Measurements from ENCODE around the gene SGCD.

The SGCD gene

DNA sequence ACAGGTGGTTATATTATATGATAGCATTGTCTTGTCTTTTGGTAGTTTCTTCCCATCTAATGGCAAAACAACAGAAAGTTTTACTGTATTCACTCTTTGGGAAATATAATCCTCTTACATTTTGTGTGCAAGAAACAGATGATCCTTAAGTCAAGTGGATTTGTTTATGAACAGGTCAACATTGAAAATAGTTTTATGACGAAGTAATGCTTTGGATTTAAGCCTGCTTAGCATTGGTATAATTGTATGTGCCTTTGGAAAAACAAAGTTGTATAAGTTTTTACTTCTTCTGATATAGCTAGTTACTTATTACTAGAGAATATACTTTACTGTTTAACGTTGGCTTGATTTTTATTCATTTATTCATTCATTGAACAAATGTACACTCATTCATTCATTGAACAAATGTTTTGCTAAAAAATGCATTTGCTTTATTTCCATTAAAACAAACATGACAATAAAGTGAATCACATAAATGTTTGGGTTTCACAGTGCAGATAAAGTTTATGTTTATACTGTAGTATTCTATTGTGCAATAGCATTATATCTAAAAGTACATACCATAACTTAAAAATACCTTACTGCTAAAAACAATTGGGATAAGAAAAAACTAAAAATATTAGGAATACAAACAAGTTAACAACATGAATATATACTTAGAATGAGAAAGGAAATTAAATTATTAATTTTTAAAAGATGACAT, 12.3 kb downstream of the SGCD start:
- H3K36me3 ChIP-seq (ENCODE audit: control insufficient read depth in 2 of 2, insufficient read depth in 1 of 2, low read length in 2 of 2) = no peaks in the 10 kb centered on the region
- POLR2A ChIA-PET = no interaction called here
- no peak overlapping the region for H3K4me3 ChIP-seq (ENCODE audit: low read depth, low read length)
- no peaks in the 10 kb centered on the region for H3K4me1 ChIP-seq (ENCODE audit: control insufficient read depth, insufficient read depth, low read length)
- CTCF ChIA-PET = no interaction called here
- no peak for TF ChIP-seq ZNF510 (tag by site-specific recombination; IDR thresholded peaks at IDR 0.05; ENCODE audit: insufficient replicate concordance)
- no peak for TF ChIP-seq ZNF248 (tag by site-specific recombination; IDR thresholded peaks at IDR 0.05)
- no peak for TF ChIP-seq ZNF747 (tag by site-specific recombination; IDR thresholded peaks at IDR 0.05)
- TF ChIP-seq ZNF707 (tag by site-specific recombination; IDR thresholded peaks at IDR 0.05) = no peak
- TF ChIP-seq, protein P1, sequence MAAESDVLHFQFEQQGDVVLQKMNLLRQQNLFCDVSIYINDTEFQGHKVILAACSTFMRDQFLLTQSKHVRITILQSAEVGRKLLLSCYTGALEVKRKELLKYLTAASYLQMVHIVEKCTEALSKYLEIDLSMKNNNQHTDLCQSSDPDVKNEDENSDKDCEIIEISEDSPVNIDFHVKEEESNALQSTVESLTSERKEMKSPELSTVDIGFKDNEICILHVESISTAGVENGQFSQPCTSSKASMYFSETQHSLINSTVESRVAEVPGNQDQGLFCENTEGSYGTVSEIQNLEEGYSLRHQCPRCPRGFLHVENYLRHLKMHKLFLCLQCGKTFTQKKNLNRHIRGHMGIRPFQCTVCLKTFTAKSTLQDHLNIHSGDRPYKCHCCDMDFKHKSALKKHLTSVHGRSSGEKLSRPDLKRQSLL (tag by site-specific recombination; IDR thresholded peaks at IDR 0.05) = no peak
- TF ChIP-seq ZNF677 (tag by site-specific recombination; IDR thresholded peaks at IDR 0.05) = no peak
- no peak for TF ChIP-seq ZNF302 (tag by site-specific recombination; IDR thresholded peaks at IDR 0.05; ENCODE audit: low read depth)
- TF ChIP-seq ZSCAN30 (tag by site-specific recombination; IDR thresholded peaks at IDR 0.05) = no peak
- no peak for TF ChIP-seq ZNF548 (tag by site-specific recombination; IDR thresholded peaks at IDR 0.05)
- TF ChIP-seq ZNF121 (tag by site-specific recombination; IDR thresholded peaks at IDR 0.05) = no peak
- no peak for TF ChIP-seq ZNF169 (tag by site-specific recombination; IDR thresholded peaks at IDR 0.05)
- no peak for TF ChIP-seq ZNF19 (tag by site-specific recombination; IDR thresholded peaks at IDR 0.05; ENCODE audit: low read depth)
- TF ChIP-seq ZNF223 (tag by site-specific recombination; IDR thresholded peaks at IDR 0.05) = no peak
- no peak for TF ChIP-seq REPIN1 (tag by site-specific recombination; IDR thresholded peaks at IDR 0.05; ENCODE audit: low read depth)
- TF ChIP-seq, protein P2, sequence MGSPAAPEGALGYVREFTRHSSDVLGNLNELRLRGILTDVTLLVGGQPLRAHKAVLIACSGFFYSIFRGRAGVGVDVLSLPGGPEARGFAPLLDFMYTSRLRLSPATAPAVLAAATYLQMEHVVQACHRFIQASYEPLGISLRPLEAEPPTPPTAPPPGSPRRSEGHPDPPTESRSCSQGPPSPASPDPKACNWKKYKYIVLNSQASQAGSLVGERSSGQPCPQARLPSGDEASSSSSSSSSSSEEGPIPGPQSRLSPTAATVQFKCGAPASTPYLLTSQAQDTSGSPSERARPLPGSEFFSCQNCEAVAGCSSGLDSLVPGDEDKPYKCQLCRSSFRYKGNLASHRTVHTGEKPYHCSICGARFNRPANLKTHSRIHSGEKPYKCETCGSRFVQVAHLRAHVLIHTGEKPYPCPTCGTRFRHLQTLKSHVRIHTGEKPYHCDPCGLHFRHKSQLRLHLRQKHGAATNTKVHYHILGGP (tag by site-specific recombination; IDR thresholded peaks at IDR 0.05) = no peak
- TF ChIP-seq HOXD13 (CRISPR knock-in tag; IDR thresholded peaks at IDR 0.05; ENCODE audit: borderline replicate concordance) = no peak
- no peak overlapping the region for H3K27ac ChIP-seq (ENCODE audit: extremely low read depth, low read depth, low read length)
- no peaks in the 10 kb centered on the region for H3K9me3 ChIP-seq (ENCODE audit: control insufficient read depth, insufficient read depth, low read depth, low read length)

DNA sequence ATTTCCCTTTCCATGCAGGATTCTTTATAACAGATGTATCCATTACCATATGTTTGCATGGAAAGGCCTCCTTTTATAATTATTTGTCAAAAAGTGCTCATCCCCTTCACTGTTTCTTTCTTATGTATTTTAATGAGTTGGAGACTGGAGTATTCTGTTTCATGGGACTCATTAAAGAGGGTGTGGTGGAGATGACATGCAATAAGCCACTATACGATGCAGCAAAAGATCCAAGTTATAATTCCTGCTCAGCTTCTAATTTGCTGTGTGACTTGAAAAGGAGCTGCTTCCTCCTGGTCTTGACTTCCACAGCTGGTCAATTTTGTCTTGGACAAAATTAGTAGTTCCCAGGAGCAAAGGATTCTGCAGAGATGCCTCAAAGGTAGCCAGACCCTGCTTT, 13.9 kb downstream of the SGCD start:
- CTCF ChIA-PET = no interaction called here
- Histone ChIP-seq H3K9me3 (ENCODE audit: control insufficient read depth, insufficient read depth, low read depth, low read length) (no peaks in the 10 kb centered on the region), H3K27ac (ENCODE audit: extremely low read depth, low read depth, low read length) (no peak overlapping the region), H3K4me3 (ENCODE audit: low read depth, low read length) (no peak overlapping the region), H3K4me1 (ENCODE audit: control insufficient read depth, insufficient read depth, low read length) (no peaks in the 10 kb centered on the region), H3K36me3 (ENCODE audit: control insufficient read depth in 2 of 2, insufficient read depth in 1 of 2, low read length in 2 of 2) (no peaks in the 10 kb centered on the region)
- POLR2A ChIA-PET = no interaction called here
- TF ChIP-seq ZNF670 (tag by site-specific recombination; IDR thresholded peaks at IDR 0.05; ENCODE audit: low read depth) = no peak

DNA sequence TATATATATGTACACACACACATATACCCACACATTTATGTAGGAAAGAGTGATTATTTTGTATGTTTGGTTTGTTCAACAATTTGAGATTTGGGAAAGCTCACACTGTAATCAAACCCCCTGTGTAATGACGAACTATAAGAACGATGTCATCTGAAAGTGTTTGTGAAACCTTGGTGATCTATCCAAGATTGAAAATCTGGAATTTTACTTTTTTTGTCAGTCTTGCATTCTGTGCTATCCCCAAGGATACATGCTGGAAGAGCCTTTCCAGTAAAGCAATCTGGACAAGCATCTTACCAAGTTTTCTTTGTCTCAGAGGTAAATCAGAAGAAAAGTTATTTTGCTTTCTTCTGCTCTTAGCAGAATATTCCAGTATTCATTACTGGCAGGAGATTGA, 23.3 kb downstream of the SGCD start:
- H3K36me3 ChIP-seq (ENCODE audit: control insufficient read depth in 2 of 2, insufficient read depth in 1 of 2, low read length in 2 of 2) = no peaks in the 10 kb centered on the region
- H3K9me3 ChIP-seq (ENCODE audit: control insufficient read depth, insufficient read depth, low read depth, low read length) = no peaks in the 10 kb centered on the region
- no peak overlapping the region for H3K27ac ChIP-seq (ENCODE audit: extremely low read depth, low read depth, low read length)
- no peaks in the 10 kb centered on the region for H3K4me1 ChIP-seq (ENCODE audit: control insufficient read depth, insufficient read depth, low read length)
- ChIA-PET CTCF (no interaction called here), POLR2A (no interaction called here)
- TF ChIP-seq ZNF707 (tag by site-specific recombination; IDR thresholded peaks at IDR 0.05) (no peak), ZNF416 (tag by site-specific recombination; IDR thresholded peaks at IDR 0.05) (no peak), ZNF157 (tag by site-specific recombination; IDR thresholded peaks at IDR 0.05) (no peak), ZFP37 (tag by site-specific recombination; IDR thresholded peaks at IDR 0.05) (no peak), ZNF211 (tag by site-specific recombination; IDR thresholded peaks at IDR 0.05; ENCODE audit: low read depth) (no peak)
- no peak overlapping the region for H3K4me3 ChIP-seq (ENCODE audit: low read depth, low read length)

Measured in HEK293 (cell line).